HG02763 (cell line): Measurements from ENCODE around the gene ADGRG4.

Experiments
- ATAC-seq: cut with Tn5 transposase; IDR thresholded peaks from one replicate; pipeline ENCODE4 v1.9.1; 2021; ENCODE audit warnings: mild to moderate bottlenecking, moderate library complexity; ENCODE audit not compliant: unreplicated experiment

Gene ADGRG4

GRCh38 chrX:136453771-136454170, 153.0 kb downstream of the ADGRG4 start:
- ATAC-seq, result no peak

- no peak for ATAC-seq
These were observed 155.4 kb downstream of the ADGRG4 start for GRCh38 chrX:136456133-136456532.

- no peak for ATAC-seq
These were observed 156.6 kb downstream of the ADGRG4 start for GRCh38 chrX:136457303-136457917.

GRCh38 chrX:136464589-136464988, 163.8 kb downstream of the ADGRG4 start:
- no peak for ATAC-seq
